Measurements from ENCODE around the gene KCNJ4.

DNA sequence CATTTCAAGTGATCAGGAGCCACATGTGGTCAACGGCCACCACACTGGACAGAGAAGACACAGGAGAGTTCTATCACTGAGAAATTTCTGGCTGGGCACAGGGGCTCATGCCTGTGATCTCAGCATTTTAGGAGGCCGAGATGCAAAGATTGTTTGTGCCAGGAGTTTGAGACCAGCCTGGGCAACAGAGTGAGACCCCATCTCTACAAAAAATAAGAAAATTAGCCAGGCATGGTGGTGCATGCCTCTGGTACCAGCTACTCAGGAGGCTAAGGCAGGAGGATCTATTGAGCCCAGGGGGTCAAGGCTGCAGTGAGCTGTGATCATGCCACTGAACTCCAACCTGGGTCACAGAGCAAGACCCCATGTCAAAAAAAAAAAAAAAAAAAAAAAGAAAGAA is 26.3 kb downstream of the KCNJ4 start:
- TF ChIP-seq POLR2A (IDR thresholded peaks at IDR 0.05) = no peak
- no peak for TF ChIP-seq CTCF (IDR thresholded peaks at IDR 0.05)

Data from thyroid gland (tissue), 4 donors.